Karpas-422 (cell line): Measurements from ENCODE around the gene ZNF638. TPM values are rescaled to one million over a fixed set of nuclear protein-coding genes. Genes with fewer than 3 reads are reported as not detected.

ENCODE experiments used
- DNase-seq: peaks from one replicate; pipeline ENCODE4 v3.0.0-alpha.2; 2015
- H2AFZ ChIP-seq: fragments of 200-600 bp; sonication (generic); 2 replicates; pipeline ENCODE4 v1.6.1; 2014; ENCODE audit warnings: antibody characterized with exemption, low read length, mixed read lengths
- H3K27ac ChIP-seq: fragments of 200-600 bp; sonication (generic); 2 replicates; pipeline ENCODE4 v1.5.1; 2014; ENCODE audit warnings: mild to moderate bottlenecking, low read length, moderate library complexity
- H3K27me3 ChIP-seq: fragments of 200-600 bp; sonication (generic); 2 replicates; pipeline ENCODE4 v1.6.1; 2014; ENCODE audit warnings: low read length, mixed read lengths
- H3K36me3 ChIP-seq: fragments of 200-600 bp; sonication (generic); 2 replicates; pipeline ENCODE4 v1.6.1; 2014; ENCODE audit warnings: low read length, mixed read lengths; ENCODE audit not compliant: insufficient read depth
- H3K4me1 ChIP-seq: fragments of 200-600 bp; sonication (generic); 2 replicates; pipeline ENCODE4 v1.6.1; 2014; ENCODE audit warnings: mild to moderate bottlenecking, low read length, mixed read lengths
- H3K4me2 ChIP-seq: fragments of 200-600 bp; sonication (generic); 2 replicates; pipeline ENCODE4 v1.6.1; 2014; ENCODE audit warnings: low read length, low read depth, mild to moderate bottlenecking; ENCODE audit not compliant: poor library complexity, severe bottlenecking
- H3K4me3 ChIP-seq: fragments of 200-600 bp; sonication (generic); 2 replicates; pipeline ENCODE4 v1.5.1; 2014; ENCODE audit warnings: mild to moderate bottlenecking, antibody characterized with exemption, low read length, mixed read lengths
- H3K79me2 ChIP-seq: fragments of 200-600 bp; sonication (generic); 2 replicates; pipeline ENCODE4 v1.6.1; 2014; ENCODE audit warnings: mild to moderate bottlenecking, low read length, mixed read lengths
- H3K9ac ChIP-seq: fragments of 200-600 bp; sonication (generic); 2 replicates; pipeline ENCODE4 v1.6.0; 2014; ENCODE audit warnings: low read length
- H3K9me2 ChIP-seq: fragments of 200-600 bp; sonication (generic), shearing (Covaris generic); replicated peaks from 2 replicates; pipeline ENCODE4 v1.6.0; 2014; ENCODE audit warnings: mild to moderate bottlenecking, low read length, moderate library complexity; ENCODE audit not compliant: insufficient read depth
- H3K9me3 ChIP-seq: fragments of 300-700, 200-600 bp; sonication (generic); 2 replicates; pipeline ENCODE4 v1.6.1; 2014; ENCODE audit warnings: low read length, mixed read lengths
- H4K20me1 ChIP-seq: fragments of 200-600 bp; sonication (generic); 2 replicates; pipeline ENCODE4 v1.6.1; 2014; ENCODE audit warnings: mild to moderate bottlenecking, antibody characterized with exemption, low read length, low read depth; ENCODE audit not compliant: insufficient read depth
- total RNA-seq: library from RNA; depleted of rRNA; stranded (reverse); fragments of >200 nt; shearing (Covaris generic); gene quantifications from 2 replicates; pipeline ENCODE4 v1.2.3, GENCODE V29; 2014; ENCODE audit warnings: low replicate concordance

Gene ZNF638
- total RNA-seq, 1 experiment from 2014 or later = 317 TPM

DNA sequence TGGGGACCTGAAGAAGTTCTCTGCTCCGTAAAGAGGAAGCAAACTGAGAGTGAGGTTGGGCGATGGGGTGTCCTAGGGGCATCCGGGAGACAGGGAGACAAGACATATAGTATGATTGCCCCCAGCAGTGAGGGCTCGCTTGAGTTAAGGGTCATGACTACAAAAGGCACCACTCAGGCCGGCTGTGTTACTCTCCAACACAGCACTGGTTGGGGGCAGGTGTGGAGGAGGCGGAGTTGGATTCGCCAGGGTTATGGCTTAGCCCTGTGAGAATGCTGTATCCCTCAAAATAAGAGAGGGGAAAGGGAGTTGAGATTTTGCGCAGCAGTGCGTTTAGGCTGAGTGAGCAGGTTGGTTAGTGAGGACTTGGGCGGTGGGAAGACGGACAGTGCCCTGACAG, 133.8 kb downstream of the ZNF638 start:
- Histone ChIP-seq H3K9ac (no peak overlapping the region), H3K27me3 (no peaks in the 10 kb centered on the region), H3K9me2 (no peaks in the 10 kb centered on the region), H3K27ac (no peak overlapping the region), H3K79me2 (no peaks in the 10 kb centered on the region), H3K36me3 (no peaks in the 10 kb centered on the region), H3K4me3 (no peak overlapping the region), H3K4me2 (no peak overlapping the region), H2AFZ (no peak overlapping the region), H3K4me1 (no peaks in the 10 kb centered on the region), H3K9me3 (no peaks in the 10 kb centered on the region), H4K20me1 (no peaks in the 10 kb centered on the region)
- DNase-seq = no peak

DNA sequence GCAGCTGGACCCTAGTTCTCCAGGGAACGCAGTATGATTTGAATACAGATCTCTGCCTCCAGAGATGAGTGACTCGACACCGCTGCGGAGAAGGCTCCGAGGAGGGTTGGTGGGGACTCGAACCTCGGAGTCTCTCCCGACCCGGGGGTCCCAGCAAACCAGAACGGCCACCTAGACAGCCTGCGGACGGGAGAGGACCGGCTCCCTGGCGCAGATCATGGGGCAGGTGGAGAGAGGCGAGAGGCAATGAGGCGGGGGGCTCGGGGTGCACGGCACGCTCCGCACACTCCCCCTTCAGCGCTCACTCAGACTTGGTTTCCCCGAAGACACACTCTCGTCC, 134.3 kb downstream of the ZNF638 start:
- Histone ChIP-seq H3K9ac (no peak overlapping the region), H3K36me3 (no peaks in the 10 kb centered on the region), H3K4me1 (no peaks in the 10 kb centered on the region), H3K9me2 (no peaks in the 10 kb centered on the region), H3K27me3 (no peaks in the 10 kb centered on the region), H3K27ac (no peak overlapping the region), H3K4me2 (no peak overlapping the region), H3K79me2 (no peaks in the 10 kb centered on the region), H2AFZ (no peak overlapping the region), H4K20me1 (no peaks in the 10 kb centered on the region), H3K4me3 (no peak overlapping the region), H3K9me3 (no peaks in the 10 kb centered on the region)
- no peak for DNase-seq

DNA sequence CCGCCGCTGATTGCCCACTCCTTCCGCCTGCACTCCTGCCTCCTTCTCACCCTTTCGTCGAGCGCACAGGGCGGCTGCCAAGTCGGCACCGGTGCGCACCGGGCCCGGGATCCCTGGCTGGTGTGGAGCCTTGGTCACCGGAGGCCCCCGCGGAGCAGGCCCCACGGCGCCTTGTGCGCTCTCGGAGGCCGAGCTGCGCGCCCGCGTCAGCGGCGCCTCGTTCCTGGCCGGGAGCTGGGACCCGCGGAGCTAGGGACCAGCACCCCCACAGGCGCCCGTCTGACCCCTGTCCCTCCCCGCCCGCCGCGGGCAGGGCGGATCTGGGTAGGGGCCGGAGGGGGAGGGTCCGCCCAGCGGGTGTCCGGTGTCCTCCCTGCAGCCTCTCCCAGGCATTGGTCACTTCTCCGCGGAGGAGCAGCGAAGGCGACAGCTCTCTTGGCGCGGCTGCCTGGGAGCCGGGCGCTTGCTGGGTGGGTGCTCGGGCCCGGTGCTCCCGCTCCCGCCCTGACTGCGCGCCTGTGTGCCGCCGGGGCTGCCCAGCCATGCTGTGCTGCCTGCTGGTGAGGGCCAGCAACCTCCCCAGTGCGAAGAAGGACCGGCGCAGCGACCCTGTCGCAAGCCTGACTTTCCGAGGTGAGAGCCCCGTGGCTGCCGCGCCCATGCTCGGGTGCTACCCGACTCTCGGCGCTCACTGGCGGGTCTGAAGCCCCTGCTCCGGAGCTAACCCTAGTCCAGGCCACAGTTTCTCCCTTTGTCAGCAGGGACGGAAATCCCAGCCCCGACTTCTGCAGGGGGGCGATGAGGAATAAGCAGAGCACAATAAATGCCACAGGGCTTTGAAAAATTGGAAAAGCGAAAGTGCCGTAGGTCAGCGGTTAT, 135.0 kb downstream of the ZNF638 start:
- Histone ChIP-seq H4K20me1 (no peaks in the 10 kb centered on the region), H3K27me3 (no peaks in the 10 kb centered on the region), H3K27ac (no peak overlapping the region), H3K4me1 (no peaks in the 10 kb centered on the region), H2AFZ (no peak overlapping the region), H3K9ac (no peak overlapping the region), H3K9me2 (no peaks in the 10 kb centered on the region), H3K9me3 (no peaks in the 10 kb centered on the region), H3K4me2 (no peak overlapping the region), H3K36me3 (no peaks in the 10 kb centered on the region), H3K79me2 (no peaks in the 10 kb centered on the region), H3K4me3 (no peak overlapping the region)
- no peak for DNase-seq

DNA sequence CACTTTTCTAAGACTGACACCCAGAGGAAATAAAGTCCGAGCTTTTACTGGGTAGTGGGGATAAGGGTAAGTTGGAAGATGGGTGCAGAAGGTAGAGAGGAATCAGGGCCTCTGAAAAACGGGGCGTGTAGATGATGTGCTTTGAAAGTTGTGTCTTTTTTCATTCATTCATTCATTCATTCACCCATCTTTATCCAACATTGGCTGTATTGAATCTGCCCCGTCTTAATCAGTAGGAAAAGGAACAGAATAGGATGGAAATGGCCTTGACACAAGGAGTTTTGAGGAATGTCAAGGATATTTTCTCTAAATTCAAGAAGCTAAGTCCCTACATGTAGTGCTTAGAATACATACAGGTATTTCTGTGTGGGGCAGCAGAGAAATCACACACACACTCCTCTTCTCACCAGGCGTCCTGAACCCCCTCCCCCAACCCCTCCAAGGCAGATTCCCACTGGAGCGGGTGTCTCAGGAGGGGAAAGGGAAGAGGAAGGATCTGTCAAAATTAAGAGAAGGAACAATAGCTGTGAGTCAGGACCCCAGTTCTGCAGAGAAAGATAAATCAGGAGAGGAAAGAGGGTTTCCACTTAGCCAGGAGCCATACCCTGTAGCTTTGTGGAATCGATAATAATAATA, 135.7 kb downstream of the ZNF638 start:
- Histone ChIP-seq H3K4me3 (no peak overlapping the region), H3K4me1 (no peaks in the 10 kb centered on the region), H3K9me2 (no peaks in the 10 kb centered on the region), H3K9ac (no peak overlapping the region), H2AFZ (no peak overlapping the region), H4K20me1 (no peaks in the 10 kb centered on the region), H3K27ac (no peak overlapping the region), H3K79me2 (no peaks in the 10 kb centered on the region), H3K36me3 (no peaks in the 10 kb centered on the region), H3K4me2 (no peak overlapping the region), H3K27me3 (no peaks in the 10 kb centered on the region), H3K9me3 (no peaks in the 10 kb centered on the region)
- DNase-seq = no peak

DNA sequence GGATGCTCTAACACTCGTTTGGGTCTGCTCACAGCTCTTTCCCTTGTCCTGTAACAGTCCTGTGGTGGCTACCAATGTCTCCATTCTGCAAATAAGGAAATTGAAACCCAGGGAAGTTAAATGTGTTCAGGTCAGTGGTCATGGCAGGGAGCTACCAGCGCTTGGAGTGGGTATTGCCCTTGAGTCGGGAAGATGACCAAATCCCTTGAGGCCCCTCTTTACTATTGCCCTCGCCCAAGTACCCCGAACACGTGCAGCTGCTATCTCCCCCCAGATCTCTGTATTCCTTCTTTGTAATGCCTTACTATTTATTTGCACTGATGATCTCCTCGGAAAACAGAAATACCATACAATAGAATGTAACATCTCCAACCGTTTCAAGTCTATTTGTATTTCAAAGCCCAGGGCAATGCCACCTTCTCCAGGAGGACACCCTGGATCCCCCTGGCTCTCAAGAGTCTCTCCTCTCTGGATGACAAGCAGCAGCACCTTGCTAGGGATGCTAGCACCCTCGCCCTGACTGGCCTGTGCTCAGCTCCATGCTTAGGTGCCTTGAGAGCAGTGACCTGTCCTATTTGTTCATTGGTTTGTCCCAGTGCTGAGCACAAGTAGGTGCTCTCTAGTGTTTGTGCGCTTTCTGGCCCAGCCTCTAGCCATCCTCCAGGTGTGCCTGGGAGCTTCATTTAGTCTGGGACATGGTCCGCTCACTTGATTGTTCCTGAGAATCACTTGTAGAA, 136.9 kb downstream of the ZNF638 start:
- Histone ChIP-seq H3K27ac (no peak overlapping the region), H3K9me3 (no peaks in the 10 kb centered on the region), H3K27me3 (no peaks in the 10 kb centered on the region), H3K36me3 (no peaks in the 10 kb centered on the region), H3K9ac (no peak overlapping the region), H4K20me1 (no peaks in the 10 kb centered on the region), H3K4me1 (no peaks in the 10 kb centered on the region), H3K4me3 (no peak overlapping the region), H3K79me2 (no peaks in the 10 kb centered on the region), H2AFZ (no peak overlapping the region), H3K4me2 (no peak overlapping the region), H3K9me2 (no peaks in the 10 kb centered on the region)
- no peak for DNase-seq

DNA sequence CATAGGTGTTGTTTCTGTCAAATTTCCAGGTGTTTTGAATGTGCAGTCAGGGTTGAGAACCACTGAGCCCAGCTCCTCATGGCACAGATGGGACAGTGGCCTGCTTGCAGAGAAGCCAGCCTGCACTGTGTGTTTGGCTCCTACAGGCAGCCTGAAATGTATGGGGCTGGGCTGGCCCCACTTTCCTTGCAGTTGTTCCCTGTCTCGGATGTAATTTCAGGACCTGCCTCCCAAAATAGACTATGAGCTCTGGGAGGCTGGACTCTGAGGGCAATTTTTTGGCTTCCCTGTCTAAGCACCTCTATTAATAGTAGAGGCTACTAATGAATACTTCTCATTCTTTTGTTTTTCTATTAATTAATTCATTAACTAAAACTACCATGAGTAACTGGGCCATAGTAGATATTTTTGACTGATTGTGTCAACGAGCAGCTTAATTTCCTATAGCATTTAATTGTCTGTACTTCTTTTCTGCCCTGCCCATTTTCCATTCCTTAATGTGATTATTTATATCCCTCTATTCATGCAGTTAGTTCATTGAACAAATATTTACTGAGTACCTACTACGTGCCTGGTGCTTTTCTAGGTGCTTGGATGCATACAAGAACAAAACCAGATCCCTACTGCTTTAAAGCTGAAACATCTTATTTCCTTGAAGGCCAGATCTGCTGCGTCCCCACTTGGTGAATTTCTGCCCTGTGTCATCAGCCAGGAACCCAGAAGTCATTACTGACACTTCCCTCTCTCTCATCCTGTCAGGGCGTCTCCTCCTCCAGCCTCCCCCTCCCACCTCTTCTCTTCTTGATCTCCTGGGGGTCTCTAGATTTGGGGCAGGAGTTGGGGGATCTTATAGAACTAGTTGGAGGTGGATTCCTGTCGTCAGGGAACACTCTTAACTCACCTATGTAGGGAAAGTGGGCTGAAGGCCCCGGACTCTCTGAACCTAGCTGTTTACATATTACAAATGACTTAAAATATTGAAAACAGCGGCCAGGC, 138.1 kb downstream of the ZNF638 start:
- Histone ChIP-seq H2AFZ (no peak overlapping the region), H3K4me1 (no peaks in the 10 kb centered on the region), H3K4me3 (no peak overlapping the region), H3K9ac (no peak overlapping the region), H3K27ac (no peak overlapping the region), H3K9me2 (no peaks in the 10 kb centered on the region), H3K4me2 (no peak overlapping the region), H3K36me3 (no peaks in the 10 kb centered on the region), H3K79me2 (no peaks in the 10 kb centered on the region), H4K20me1 (no peaks in the 10 kb centered on the region), H3K27me3 (no peaks in the 10 kb centered on the region), H3K9me3 (no peaks in the 10 kb centered on the region)
- no peak for DNase-seq

DNA sequence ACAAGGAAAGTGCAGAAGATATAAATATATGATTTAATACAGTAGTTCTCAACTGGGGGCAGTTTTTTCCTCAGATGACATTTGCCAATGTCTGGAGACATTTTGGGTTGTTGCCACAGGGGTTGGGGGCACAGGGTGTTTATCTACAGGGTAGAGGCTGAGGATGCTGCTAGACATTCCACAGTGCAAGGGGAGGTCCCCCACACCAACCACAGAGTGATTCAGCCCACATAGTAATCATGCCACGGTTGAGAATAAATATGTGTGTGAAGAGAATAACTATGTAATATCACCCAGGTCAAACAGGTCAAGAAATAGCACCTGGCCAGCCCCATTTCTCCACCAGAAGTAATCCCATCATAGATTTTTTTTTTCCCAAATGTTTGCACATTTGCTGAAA, 139.7 kb downstream of the ZNF638 start:
- Histone ChIP-seq H3K4me2 (no peak overlapping the region), H3K4me3 (no peak overlapping the region), H3K79me2 (no peaks in the 10 kb centered on the region), H4K20me1 (no peaks in the 10 kb centered on the region), H3K9me2 (no peaks in the 10 kb centered on the region), H3K4me1 (no peaks in the 10 kb centered on the region), H2AFZ (no peak overlapping the region), H3K9me3 (no peaks in the 10 kb centered on the region), H3K36me3 (no peaks in the 10 kb centered on the region), H3K27me3 (no peaks in the 10 kb centered on the region), H3K9ac (no peak overlapping the region), H3K27ac (no peak overlapping the region)
- no peak for DNase-seq
